OCI-LY3 (cell line): Measurements from ENCODE around the gene KRTDAP.

Experiments used
- H2AFZ ChIP-seq: fragments of 200-600, 300-600 bp; shearing (Covaris generic); 2 replicates; pipeline ENCODE4 v1.6.0; 2014; ENCODE audit warnings: antibody characterized with exemption, low read depth, low read length
- H3K27ac ChIP-seq: fragments of 200-600, 300-600 bp; sonication (generic); 2 replicates; pipeline ENCODE4 v1.5.1; 2014; ENCODE audit warnings: mild to moderate bottlenecking, low read length, moderate library complexity, mixed read lengths
- H3K27me3 ChIP-seq: fragments of 200-600, 300-600 bp; sonication (generic); 2 replicates; pipeline ENCODE4 v1.6.1; 2014; ENCODE audit warnings: low read depth, low read length, mixed read lengths
- H3K36me3 ChIP-seq: fragments of 200-600, 300-600 bp; sonication (generic); replicated peaks from 2 replicates; pipeline ENCODE3; 2014; ENCODE audit warnings: low read depth, low read length, mixed read lengths
- H3K4me1 ChIP-seq: fragments of 300-600, 200-600 bp; sonication (generic); 2 replicates; pipeline ENCODE4 v1.6.1; 2014; ENCODE audit warnings: low read length, mixed read lengths
- H3K4me2 ChIP-seq: fragments of 200-600, 300-600 bp; sonication (generic); 2 replicates; pipeline ENCODE4 v1.6.1; 2014; ENCODE audit warnings: low read length, mixed read lengths
- H3K4me3 ChIP-seq: fragments of 300-600, 200-600 bp; sonication (generic); 2 replicates; pipeline ENCODE4 v1.5.1; 2014; ENCODE audit warnings: antibody characterized with exemption, mild to moderate bottlenecking, low read length, moderate library complexity
- H3K79me2 ChIP-seq: fragments of 300-600, 200-600 bp; shearing (Covaris generic); 2 replicates; pipeline ENCODE4 v1.6.1; 2014; ENCODE audit warnings: mild to moderate bottlenecking, low read length, mixed read lengths
- H3K9ac ChIP-seq: fragments of 300-600, 200-600 bp; shearing (Covaris generic); 2 replicates; pipeline ENCODE4 v1.6.0; 2014; ENCODE audit warnings: mild to moderate bottlenecking, low read length, moderate library complexity
- H3K9me3 ChIP-seq: fragments of 200-600, 300-600 bp; shearing (Covaris generic); 2 replicates; pipeline ENCODE4 v1.6.1; 2014; ENCODE audit warnings: low read length, mixed read lengths; ENCODE audit not compliant: insufficient read depth
- H4K20me1 ChIP-seq: fragments of 200-600, 300-600 bp; sonication (generic); 2 replicates; pipeline ENCODE4 v1.6.1; 2016; ENCODE audit warnings: low read length, mixed read lengths; ENCODE audit not compliant: insufficient read depth
- EZH2phosphoT487 ChIP-seq: fragments of 200-600 bp; shearing (Covaris generic); IDR thresholded peaks from 2 replicates; pipeline ENCODE4 v1.6.1; 2018; ENCODE audit warnings: antibody characterized with exemption, mixed run types, low read depth
- TF ChIP-seq, protein P1 (sequence below): fragments of 200-600, 300-600 bp; sonication (generic); IDR thresholded peaks from 2 replicates; pipeline ENCODE4 v1.5.1; 2014; ENCODE audit warnings: antibody characterized with exemption, low read length, low read depth

The KRTDAP gene

DNA sequence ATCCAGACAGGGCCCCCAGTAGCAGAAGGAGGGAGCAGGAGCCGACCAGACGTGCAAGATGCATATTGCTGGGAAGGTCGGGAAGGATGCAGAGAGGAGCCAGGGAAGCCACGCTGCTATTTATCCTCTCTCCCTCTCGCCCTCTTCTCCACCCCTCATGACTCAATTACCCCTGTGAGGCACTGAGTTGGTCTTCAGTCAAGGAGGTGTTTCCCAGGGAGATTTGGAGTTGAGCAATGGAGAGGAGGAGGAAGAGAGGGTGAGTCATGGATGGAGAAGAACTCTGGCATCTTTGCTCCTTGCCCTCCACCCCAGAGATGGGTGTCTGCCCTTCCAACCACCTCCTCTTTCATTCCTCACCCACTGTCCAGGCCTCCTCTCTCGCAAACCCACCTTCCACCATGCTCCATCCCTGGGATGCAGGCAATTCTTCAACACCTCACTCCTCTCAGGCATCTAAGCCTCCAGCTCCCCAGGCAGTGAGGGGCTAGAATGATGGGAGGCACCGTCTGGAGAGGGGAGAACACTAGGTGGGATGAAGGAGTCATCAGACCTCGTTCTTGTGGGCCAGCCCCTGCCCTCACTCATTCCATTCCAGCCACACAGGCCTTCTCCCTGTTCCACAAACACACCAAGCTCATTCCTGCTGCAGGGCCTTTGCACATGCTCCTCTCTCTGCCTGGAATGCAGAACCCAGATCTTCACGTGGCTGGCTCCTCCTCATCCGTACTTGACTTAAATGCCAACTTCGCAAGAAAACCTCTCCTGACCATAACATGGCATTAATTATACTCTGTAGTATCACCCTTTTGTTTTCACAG, 38.2 kb upstream of the KRTDAP start, which contains the start of gene SBSN:
Gene SBSN, minus strand, starts transcription at position 94 of the 821 bp plus-strand sequence. Its CDS starts 30 bp downstream, at position 64.
- Histone ChIP-seq H3K4me3 (no peak within 1 kb of the TSS), H2AFZ (no peak within 1 kb of the TSS), H4K20me1 (no peaks in the 10 kb centered on the region), H3K4me2 (no peak within 1 kb of the TSS), H3K27me3 (peaks cover 15% of the 10 kb centered on the region), H3K36me3 (no peaks in the 10 kb centered on the region), H3K9me3 (no peaks in the 10 kb centered on the region), H3K27ac (no peak within 1 kb of the TSS), H3K4me1 (no peaks in the 10 kb centered on the region), H3K79me2 (no peaks in the 10 kb centered on the region), H3K9ac (no peak within 1 kb of the TSS)
- TF ChIP-seq, protein P1, sequence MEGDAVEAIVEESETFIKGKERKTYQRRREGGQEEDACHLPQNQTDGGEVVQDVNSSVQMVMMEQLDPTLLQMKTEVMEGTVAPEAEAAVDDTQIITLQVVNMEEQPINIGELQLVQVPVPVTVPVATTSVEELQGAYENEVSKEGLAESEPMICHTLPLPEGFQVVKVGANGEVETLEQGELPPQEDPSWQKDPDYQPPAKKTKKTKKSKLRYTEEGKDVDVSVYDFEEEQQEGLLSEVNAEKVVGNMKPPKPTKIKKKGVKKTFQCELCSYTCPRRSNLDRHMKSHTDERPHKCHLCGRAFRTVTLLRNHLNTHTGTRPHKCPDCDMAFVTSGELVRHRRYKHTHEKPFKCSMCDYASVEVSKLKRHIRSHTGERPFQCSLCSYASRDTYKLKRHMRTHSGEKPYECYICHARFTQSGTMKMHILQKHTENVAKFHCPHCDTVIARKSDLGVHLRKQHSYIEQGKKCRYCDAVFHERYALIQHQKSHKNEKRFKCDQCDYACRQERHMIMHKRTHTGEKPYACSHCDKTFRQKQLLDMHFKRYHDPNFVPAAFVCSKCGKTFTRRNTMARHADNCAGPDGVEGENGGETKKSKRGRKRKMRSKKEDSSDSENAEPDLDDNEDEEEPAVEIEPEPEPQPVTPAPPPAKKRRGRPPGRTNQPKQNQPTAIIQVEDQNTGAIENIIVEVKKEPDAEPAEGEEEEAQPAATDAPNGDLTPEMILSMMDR, result no peak
- no peak for TF ChIP-seq EZH2phosphoT487

DNA sequence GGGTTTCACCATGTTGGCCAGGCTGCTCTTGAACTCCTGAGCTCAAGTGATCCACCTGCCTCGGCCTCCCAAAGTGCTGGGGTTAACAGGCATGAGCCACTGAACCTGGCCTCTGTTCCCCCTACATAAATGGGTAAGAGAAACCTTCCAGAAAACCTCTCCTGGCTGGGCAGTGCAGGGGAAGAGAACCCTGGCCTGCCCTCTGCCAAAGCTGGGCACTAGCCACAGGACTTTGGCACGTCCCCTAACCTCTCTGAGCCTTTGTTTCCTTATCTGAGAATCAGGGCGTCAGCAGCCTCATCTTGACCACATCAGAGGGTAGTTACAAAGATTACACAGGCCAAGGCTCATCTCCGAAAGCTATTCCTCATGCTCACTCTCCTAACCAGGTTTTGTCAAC, 35.6 kb upstream of the KRTDAP start:
- Histone ChIP-seq H3K79me2 (no peaks in the 10 kb centered on the region), H3K9me3 (no peaks in the 10 kb centered on the region), H3K4me2 (no peak overlapping the region), H3K27me3 (peaks cover 10% of the 10 kb centered on the region; the same call in 1 of the 2 replicates), H3K4me3 (no peak overlapping the region), H2AFZ (no peak overlapping the region), H3K9ac (no peak overlapping the region), H3K4me1 (no peaks in the 10 kb centered on the region), H3K27ac (no peak overlapping the region), H4K20me1 (no peaks in the 10 kb centered on the region), H3K36me3 (no peaks in the 10 kb centered on the region)
- TF ChIP-seq, protein P1, result no peak
- no peak for TF ChIP-seq EZH2phosphoT487

DNA sequence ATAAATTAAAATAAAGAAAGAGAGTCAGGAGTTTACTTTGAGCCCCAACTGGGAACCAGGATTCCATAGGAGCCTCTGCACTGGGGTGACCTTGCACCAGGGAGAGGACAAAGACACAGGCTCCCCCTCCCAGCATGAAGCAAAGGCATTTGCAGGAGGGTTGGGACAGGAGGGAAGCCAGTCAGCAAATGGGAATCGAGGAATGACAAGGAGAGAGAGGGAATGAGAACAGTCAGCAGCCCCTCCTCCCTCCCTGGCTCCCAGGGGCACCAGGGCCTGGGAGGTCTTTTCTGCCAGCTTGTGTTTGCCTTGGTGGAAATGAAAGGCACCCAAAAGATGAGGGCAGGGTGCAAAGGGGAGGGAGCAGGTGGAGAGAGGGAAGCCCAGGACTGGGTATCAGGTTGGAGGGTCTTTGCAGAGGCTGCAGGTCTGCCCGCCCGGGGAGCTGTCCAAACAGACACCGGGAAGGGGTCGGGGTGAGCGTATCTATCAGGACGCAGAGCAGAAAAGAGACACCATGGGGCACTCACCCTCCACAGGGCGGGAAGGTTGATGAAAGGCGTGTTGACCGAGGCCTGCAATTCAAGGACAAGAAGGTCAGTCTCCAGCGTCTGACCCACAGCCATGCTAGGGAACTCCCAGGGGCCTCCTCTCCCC, 34.0 kb upstream of the KRTDAP start:
- TF ChIP-seq, protein P1, result no peak
- no peak for TF ChIP-seq EZH2phosphoT487
- Histone ChIP-seq H3K4me2 (no peak overlapping the region), H3K9ac (no peak overlapping the region), H4K20me1 (no peaks in the 10 kb centered on the region), H2AFZ (no peak overlapping the region), H3K27ac (no peak overlapping the region), H3K27me3 (peaks cover 9% of the 10 kb centered on the region; the same call in 1 of the 2 replicates), H3K9me3 (no peaks in the 10 kb centered on the region), H3K79me2 (no peaks in the 10 kb centered on the region), H3K36me3 (no peaks in the 10 kb centered on the region), H3K4me1 (no peaks in the 10 kb centered on the region), H3K4me3 (no peak overlapping the region)

DNA sequence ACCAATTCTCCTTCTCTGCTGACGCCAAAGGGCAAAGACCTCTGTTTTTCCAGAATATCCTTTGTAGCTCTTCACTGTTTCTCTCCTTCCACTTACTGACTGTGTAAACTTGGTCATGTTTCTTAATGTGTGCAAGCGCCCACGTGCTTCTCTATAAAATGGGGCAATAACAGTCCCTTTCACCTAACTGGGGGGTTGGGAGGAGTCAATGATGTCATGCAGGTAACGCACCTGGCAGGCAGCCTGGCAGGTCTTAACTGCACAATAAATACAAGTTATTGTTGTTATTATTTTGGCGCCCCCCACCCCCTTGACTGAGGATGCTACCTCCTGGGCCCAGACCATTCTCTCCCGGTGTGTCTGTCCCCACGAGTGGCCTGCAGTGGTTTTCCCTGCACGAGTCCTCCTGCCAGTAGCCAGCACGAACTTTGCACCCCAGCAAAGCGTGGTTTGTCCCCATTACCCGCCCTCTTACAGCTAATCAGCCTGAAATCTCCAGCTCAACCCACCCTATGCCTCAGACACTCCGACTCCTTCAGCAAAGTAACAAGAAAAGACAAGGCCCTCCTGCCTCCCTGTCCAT, 32.6 kb upstream of the KRTDAP start:
- no peak overlapping the region for H3K4me2 ChIP-seq
- no peaks in the 10 kb centered on the region for H3K36me3 ChIP-seq
- H3K79me2 ChIP-seq, result no peaks in the 10 kb centered on the region
- H3K27me3 ChIP-seq, result peaks cover 3% of the 10 kb centered on the region
- H4K20me1 ChIP-seq, result no peaks in the 10 kb centered on the region
- H3K9me3 ChIP-seq, result no peaks in the 10 kb centered on the region
- H3K9ac ChIP-seq, result no peak overlapping the region
- H3K27ac ChIP-seq, result no peak overlapping the region
- TF ChIP-seq EZH2phosphoT487, result no peak
- TF ChIP-seq, protein P1, result no peak
- no peaks in the 10 kb centered on the region for H3K4me1 ChIP-seq
- no peak overlapping the region for H3K4me3 ChIP-seq
- H2AFZ ChIP-seq, result no peak overlapping the region
